ENCODE measurements around the gene RAB26. TPM values are rescaled to one million over a fixed set of nuclear protein-coding genes. Genes with fewer than 3 reads are reported as not detected.

RAB26 gene
- total and polyA plus RNA-seq, 2 experiments from 2014 or later = 4.1 to 8.7 TPM

GRCh38 chr16:2177101-2177500 lies 28.7 kb downstream of the RAB26 start:
- no peak overlapping the region for H3K4me3 ChIP-seq
- H3K79me2 ChIP-seq (replicated peaks; ENCODE audit: insufficient read depth) = no peaks in the 10 kb centered on the region
- Mint-ChIP-seq H3K27ac (no peak overlapping the region), H3K27me3 (ENCODE audit: insufficient read depth, low read depth, poor library complexity) (peaks cover 11% of the 10 kb centered on the region), H3K36me3 (ENCODE audit: low read depth) (peaks cover 30% of the 10 kb centered on the region), H3K4me1 (peaks cover 4% of the 10 kb centered on the region), H3K4me3 (no peak overlapping the region), H3K9me3 (no peaks in the 10 kb centered on the region)
- H3K4me1 ChIP-seq (ENCODE audit: insufficient read depth) = no peaks in the 10 kb centered on the region
- ATAC-seq = no peak
- no peaks in the 10 kb centered on the region for H3K27me3 ChIP-seq (ENCODE audit: insufficient read depth)
- H3K4me2 ChIP-seq = no peak overlapping the region
- no peaks in the 10 kb centered on the region for H3K9me2 ChIP-seq (ENCODE audit: insufficient read depth)
- no peaks in the 10 kb centered on the region; the same call in 1 of the 2 replicates for H3K36me3 ChIP-seq (ENCODE audit: insufficient read depth)
- no peaks in the 10 kb centered on the region; the same call in 1 of the 2 replicates for H4K20me1 ChIP-seq (replicated peaks; ENCODE audit: insufficient read depth)
- DNase-seq (ENCODE audit: low spot score) = no peak
- 0 out of 2 replicates have a peak, but pooled peaks cover 19% of the 10 kb centered on the region for H3F3A ChIP-seq (replicated peaks; ENCODE audit: low read depth)
- TF ChIP-seq ETS1 (IDR thresholded peaks at IDR 0.05) (no peak), EZH2phosphoT487 (IDR thresholded peaks at IDR 0.05; ENCODE audit: unreplicated experiment) (no peak), CREB1 (CRISPR knock-in tag; IDR thresholded peaks at IDR 0.05; ENCODE audit: low read depth) (no peak), JUNB (IDR thresholded peaks at IDR 0.05; ENCODE audit: unreplicated experiment) (no peak), CTCF (conservative IDR thresholded peaks at IDR 0.05; ENCODE audit: low read depth in 2 of 2) (no peak), NANOG (IDR thresholded peaks at IDR 0.05; ENCODE audit: borderline replicate concordance) (no peak), EZH2 (IDR thresholded peaks at IDR 0.05; ENCODE audit: low read depth, unreplicated experiment) (no peak), REST (IDR thresholded peaks at IDR 0.05; ENCODE audit: unreplicated experiment) (no peak), ZNF331 (CRISPR knock-in tag; IDR thresholded peaks at IDR 0.05; ENCODE audit: low read depth) (no peak), ZNF462 (CRISPR knock-in tag; IDR thresholded peaks at IDR 0.05) (no peak)
- H3K27ac ChIP-seq (ENCODE audit: low read depth) = no peak overlapping the region
- H2AFZ ChIP-seq = no peak overlapping the region

Data from GM23338 (cell line).